WERI-Rb-1 (cell line): ENCODE results near the gene FHIT.

ENCODE experiments used
- DNase-seq: peaks from one replicate; pipeline ENCODE4 v3.0.0-alpha.2; 2020
- H3K27ac ChIP-seq: fragments of 250-450 bp; sonication (Bioruptor Pico); 2 replicates; pipeline ENCODE4 v1.5.1; 2020; ENCODE audit warnings: mild to moderate bottlenecking, moderate library complexity
- H3K27me3 ChIP-seq: fragments of 250-450 bp; sonication (Bioruptor Pico); 2 replicates; pipeline ENCODE4 v1.5.1; 2021; ENCODE audit warnings: mild to moderate bottlenecking, low read depth, moderate library complexity; ENCODE audit not compliant: insufficient read depth, severe bottlenecking
- H3K36me3 ChIP-seq: fragments of 250-450 bp; sonication (Bioruptor Pico); 2 replicates; pipeline ENCODE4 v1.5.1; 2020; ENCODE audit warnings: mild to moderate bottlenecking, moderate library complexity
- H3K4me3 ChIP-seq: 2 replicates; pipeline ENCODE4 v1.5.1; 2011; ENCODE audit warnings: low read depth, mild to moderate bottlenecking, control low read depth, low read length
- H3K9me3 ChIP-seq: fragments of 250-450 bp; sonication (Bioruptor Pico); 2 replicates; pipeline ENCODE4 v1.5.1; 2021; ENCODE audit warnings: mild to moderate bottlenecking, moderate library complexity; ENCODE audit not compliant: severe bottlenecking
- TF ChIP-seq, protein P1 (sequence below): IDR thresholded peaks from 2 replicates; pipeline ENCODE4 v1.5.1; 2011; ENCODE audit warnings: low read depth, mild to moderate bottlenecking, control low read depth, inconsistent platforms, low read length

FHIT gene

DNA sequence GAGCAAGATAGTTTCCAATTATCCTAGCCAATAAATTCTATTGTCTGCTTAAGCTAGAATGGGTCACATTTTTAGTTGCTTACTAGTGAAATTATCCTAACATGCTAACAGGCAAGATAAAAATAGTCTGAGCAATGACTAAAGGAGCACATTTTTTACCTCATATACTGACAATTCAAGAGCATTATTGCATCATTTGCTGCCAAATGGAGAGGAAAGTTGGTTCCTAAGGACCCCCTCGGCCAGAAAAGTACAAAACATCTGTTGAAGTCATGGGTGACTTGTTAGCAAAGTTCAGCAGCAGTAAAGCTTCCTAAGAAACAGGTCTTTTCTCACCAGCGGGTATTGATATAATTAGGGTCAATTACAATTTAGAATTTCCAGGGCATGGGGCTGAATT lies 1001.0 kb downstream of the FHIT start:
- Histone ChIP-seq H3K4me3 (no peak overlapping the region), H3K27me3 (no peaks in the 10 kb centered on the region), H3K36me3 (no peaks in the 10 kb centered on the region), H3K27ac (no peak overlapping the region), H3K9me3 (no peaks in the 10 kb centered on the region)
- TF ChIP-seq, protein P1, sequence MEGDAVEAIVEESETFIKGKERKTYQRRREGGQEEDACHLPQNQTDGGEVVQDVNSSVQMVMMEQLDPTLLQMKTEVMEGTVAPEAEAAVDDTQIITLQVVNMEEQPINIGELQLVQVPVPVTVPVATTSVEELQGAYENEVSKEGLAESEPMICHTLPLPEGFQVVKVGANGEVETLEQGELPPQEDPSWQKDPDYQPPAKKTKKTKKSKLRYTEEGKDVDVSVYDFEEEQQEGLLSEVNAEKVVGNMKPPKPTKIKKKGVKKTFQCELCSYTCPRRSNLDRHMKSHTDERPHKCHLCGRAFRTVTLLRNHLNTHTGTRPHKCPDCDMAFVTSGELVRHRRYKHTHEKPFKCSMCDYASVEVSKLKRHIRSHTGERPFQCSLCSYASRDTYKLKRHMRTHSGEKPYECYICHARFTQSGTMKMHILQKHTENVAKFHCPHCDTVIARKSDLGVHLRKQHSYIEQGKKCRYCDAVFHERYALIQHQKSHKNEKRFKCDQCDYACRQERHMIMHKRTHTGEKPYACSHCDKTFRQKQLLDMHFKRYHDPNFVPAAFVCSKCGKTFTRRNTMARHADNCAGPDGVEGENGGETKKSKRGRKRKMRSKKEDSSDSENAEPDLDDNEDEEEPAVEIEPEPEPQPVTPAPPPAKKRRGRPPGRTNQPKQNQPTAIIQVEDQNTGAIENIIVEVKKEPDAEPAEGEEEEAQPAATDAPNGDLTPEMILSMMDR, result no peak
- DNase-seq, result no peak

DNA sequence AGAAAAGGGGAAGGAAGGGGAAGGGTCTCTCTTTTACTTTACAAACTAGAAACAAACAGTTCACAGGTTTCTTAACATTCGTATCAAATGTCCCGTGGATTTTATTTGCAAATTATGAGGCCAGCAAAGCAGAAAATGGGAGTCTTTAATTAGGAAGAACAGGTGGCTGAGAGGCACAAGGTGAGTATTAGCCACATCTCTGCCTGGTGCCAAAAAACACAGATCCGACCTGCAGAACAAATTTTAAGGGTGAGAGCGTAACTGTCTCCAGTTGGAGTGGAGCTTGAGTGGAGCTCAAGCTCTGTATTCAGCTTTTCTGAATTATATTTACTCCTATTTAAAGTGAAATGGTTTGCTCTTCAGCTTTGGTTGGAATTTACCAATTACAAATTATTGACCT lies 1004.9 kb downstream of the FHIT start:
- H3K27ac ChIP-seq, result no peak overlapping the region
- H3K4me3 ChIP-seq, result no peak overlapping the region
- DNase-seq, result no peak
- no peaks in the 10 kb centered on the region for H3K9me3 ChIP-seq
- TF ChIP-seq, protein P1, result no peak
- H3K27me3 ChIP-seq, result no peaks in the 10 kb centered on the region
- no peaks in the 10 kb centered on the region for H3K36me3 ChIP-seq

DNA sequence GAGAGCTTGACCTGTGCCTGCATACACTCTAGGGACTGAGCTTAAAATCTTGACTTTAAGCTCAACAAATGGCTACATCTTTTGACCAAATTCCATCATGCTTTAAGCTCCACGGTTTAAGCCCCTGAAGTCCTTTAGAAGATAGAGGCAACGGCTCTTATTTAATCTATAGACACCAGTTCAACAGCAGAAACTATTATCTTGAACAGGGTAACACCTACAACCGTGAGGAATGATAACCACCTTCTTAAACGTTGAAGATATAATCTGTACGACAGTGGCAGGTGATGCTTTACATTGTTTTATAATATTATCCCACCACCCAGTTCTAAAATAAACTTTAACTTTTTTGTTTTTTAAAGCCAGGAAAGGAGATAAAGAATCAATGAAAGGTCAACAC lies 1007.8 kb downstream of the FHIT start:
- Histone ChIP-seq H3K27ac (no peak overlapping the region), H3K4me3 (no peak overlapping the region), H3K9me3 (no peaks in the 10 kb centered on the region), H3K36me3 (no peaks in the 10 kb centered on the region), H3K27me3 (no peaks in the 10 kb centered on the region)
- TF ChIP-seq, protein P1, result no peak
- DNase-seq, result no peak

DNA sequence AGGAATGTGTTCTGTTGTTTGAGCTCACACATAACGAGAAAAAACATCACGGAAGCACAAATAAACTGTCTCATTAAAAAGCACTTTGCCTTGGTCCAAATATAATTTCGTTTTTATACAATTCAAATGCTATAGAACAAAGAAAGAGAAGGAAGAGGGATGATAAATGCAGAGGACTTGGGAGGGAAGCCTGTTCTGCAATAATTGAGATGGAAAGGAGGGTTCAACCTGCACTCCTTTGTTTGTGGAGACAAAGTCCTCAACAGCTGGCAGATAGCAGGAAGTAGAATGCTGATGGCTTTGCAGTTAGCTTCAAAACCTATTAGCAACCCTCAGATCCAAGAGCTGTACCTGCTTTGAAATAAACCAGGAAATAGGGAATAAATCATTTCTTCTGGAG lies 1010.8 kb downstream of the FHIT start:
- Histone ChIP-seq H3K9me3 (no peaks in the 10 kb centered on the region), H3K27me3 (no peaks in the 10 kb centered on the region), H3K4me3 (no peak overlapping the region), H3K36me3 (no peaks in the 10 kb centered on the region), H3K27ac (no peak overlapping the region)
- DNase-seq, result no peak
- TF ChIP-seq, protein P1, result no peak

DNA sequence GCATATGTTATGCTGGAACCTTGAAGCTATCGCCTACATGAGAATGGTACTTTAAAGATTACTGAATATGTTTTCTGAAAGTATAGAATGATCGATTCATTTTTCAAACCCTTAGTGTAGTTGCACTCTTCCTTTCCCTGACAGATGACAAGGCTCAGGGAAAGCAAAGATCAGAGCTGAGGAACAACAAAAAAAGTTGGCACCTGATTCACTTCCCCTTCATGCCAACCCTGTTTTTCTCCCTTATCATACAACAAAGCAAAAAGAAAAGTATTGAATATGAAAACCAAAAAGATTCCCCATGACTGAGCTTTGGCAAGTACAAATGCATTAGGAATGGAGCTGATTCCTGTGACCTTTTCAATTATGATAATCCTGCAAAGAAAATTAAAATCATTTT lies 1012.7 kb downstream of the FHIT start:
- TF ChIP-seq, protein P1, result no peak
- H3K27ac ChIP-seq, result no peak overlapping the region

DNA sequence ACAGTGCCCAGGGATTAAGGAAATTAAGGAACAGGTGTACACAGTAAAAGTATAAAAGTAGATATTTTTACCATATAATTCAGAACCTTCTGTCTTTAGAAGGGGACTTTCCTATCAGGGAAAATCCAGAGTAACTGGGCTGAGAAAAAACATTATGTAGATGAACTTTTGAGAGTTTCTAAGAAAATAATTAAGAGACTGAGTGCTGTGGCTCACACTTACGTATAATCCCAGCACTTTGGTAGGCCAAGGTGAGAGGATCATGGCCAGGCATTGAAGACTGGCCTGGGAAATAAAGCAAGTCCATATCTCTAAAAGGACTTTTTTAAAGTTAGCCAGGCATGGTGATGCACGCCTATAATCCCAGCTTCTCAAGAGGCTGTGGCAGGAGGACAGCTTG lies 1021.8 kb downstream of the FHIT start:
- no peak for DNase-seq
- H3K4me3 ChIP-seq, result no peak overlapping the region
- no peaks in the 10 kb centered on the region for H3K27me3 ChIP-seq
- no peaks in the 10 kb centered on the region for H3K9me3 ChIP-seq
- H3K36me3 ChIP-seq, result no peaks in the 10 kb centered on the region
- TF ChIP-seq, protein P1, result no peak
- H3K27ac ChIP-seq, result no peak overlapping the region

More for the DNA sequence above, 1012.7 kb downstream of the FHIT start:
- no peaks in the 10 kb centered on the region for H3K9me3 ChIP-seq
- no peaks in the 10 kb centered on the region for H3K36me3 ChIP-seq
- no peaks in the 10 kb centered on the region for H3K27me3 ChIP-seq
- H3K4me3 ChIP-seq, result no peak overlapping the region
- no peak for DNase-seq
